EL (cell line): Measurements from ENCODE around the gene DNAH9.

Experiments used
- DNase-seq: peaks from one replicate; pipeline ENCODE4 v3.0.0-alpha.2; 2016

The DNAH9 gene

DNA sequence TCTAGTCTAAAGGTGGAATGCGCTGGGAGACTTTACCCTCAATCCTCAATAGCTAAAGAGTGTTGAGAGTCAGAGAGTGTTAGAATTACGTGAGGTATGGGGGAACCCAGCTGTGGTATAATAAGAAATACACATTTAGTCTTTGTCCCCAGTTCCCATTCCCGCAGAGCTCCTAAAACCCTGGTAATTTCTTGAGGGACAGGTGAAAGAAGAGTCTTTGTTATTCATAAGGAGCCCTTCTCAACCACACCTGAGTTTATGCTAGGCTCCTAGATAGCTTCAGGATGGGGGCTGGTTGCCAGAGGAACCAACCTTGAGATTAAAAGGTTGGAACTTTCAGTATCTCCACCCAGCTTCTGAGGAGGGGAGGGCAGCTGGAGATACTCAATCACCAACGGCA lies 393.2 kb downstream of the DNAH9 start:
- DNase-seq: no peak

GRCh38 chr17:11996722-11997146 lies 398.5 kb downstream of the DNAH9 start:
- no peak for DNase-seq

DNA sequence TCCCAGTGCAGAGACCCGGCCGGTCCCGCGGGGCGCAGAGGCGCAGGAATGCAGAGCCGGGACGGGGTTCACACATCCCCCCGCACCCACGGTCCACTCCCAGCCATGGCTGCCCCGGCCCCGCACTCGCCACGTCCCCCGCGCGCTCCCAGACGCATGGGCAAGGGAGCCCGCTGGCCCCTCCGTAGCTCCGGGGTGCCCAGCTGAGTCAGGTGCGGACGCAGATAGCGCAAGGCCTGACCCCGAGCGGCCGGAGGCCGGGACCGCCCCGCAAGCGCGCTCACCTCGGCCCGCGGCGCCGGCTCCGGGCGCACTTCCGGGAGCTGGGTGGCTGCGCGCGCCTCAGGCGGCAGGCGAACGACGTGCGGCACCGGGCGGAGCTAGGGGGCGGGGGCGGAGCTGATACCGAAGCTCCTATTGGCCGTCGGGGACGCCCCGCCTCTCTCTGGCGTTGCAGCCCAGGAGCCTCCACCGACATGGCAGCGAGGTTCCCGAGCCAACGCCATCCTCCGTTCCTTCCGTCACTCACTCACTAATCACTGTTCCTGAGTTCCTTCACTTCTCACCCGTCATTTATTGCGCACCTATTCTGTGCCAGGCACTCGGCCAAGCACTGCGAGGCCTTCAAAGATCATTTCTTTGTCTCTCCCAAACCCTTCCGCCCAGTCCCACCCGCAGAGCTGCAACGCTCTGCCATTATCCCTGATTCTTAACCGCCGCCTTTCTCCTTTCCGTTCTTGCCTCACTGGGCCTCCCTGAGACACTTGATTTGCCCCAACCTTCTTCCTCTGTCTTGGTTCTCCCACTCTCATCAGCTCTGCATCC lies 399.1 kb downstream of the DNAH9 start, which contains the start of gene ZNF18:
ZNF18 (minus strand) TSS at position 329 of the 825 bp plus-strand sequence. CDS start 4,646 bp downstream, outside the sequence.
- DNase-seq: peak; percentile 95

GRCh38 chr17:11997972-11998233 lies 399.6 kb downstream of the DNAH9 start:
- no peak for DNase-seq

GRCh38 chr17:11999696-12000095 lies 401.4 kb downstream of the DNAH9 start:
- no peak for DNase-seq

DNA sequence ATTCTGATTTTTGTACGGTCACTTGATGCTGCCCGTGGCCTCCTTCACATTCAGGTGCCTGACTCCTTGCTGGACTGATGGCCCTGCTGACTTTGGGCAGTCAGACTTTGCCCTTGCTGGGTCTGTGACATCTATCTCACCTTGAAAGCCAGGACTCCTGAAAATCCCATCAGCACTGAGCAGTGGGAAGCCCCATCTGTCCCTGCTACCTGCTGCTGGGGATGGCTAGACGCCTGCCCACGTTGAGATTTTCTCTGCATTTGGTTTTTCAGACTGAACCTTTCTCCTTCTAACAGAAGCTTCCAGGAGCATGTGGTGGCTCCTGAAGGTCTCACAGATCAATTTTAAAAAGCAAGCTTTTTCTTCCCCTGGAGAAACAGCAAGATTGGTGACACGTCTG lies 409.2 kb downstream of the DNAH9 start:
- no peak for DNase-seq
